SJCRH30 (cell line): ENCODE results near the gene YTHDF1. TPM values are rescaled to one million over a fixed set of nuclear protein-coding genes. Genes with fewer than 3 reads are reported as not detected.

Experiments
- DNase-seq, 2 experiments: peaks; one replicate each; pipeline ENCODE4 v3.0.0-alpha.2; 2015 to 2020
- H3K27ac ChIP-seq: fragments of 250-450 bp; sonication (Bioruptor Pico); 2 replicates; pipeline ENCODE4 v1.5.1; 2020; ENCODE audit warnings: mild to moderate bottlenecking, moderate library complexity
- H3K27me3 ChIP-seq: fragments of 250-450 bp; sonication (Bioruptor Pico); 2 replicates; pipeline ENCODE4 v1.5.1; 2020; ENCODE audit warnings: mild to moderate bottlenecking, moderate library complexity
- H3K36me3 ChIP-seq: fragments of 250-450 bp; sonication (Bioruptor Pico); 2 replicates; pipeline ENCODE4 v1.5.1; 2020; ENCODE audit warnings: mild to moderate bottlenecking, moderate library complexity
- H3K4me1 ChIP-seq: fragments of 250-450 bp; sonication (Bioruptor Pico); 2 replicates; pipeline ENCODE4 v1.5.1; 2020; ENCODE audit warnings: mild to moderate bottlenecking, moderate library complexity
- H3K4me3 ChIP-seq: fragments of 250-450 bp; sonication (Bioruptor Pico); 2 replicates; pipeline ENCODE4 v1.5.1; 2020; ENCODE audit warnings: mild to moderate bottlenecking, moderate library complexity
- H3K9me3 ChIP-seq: fragments of 250-450 bp; sonication (Bioruptor Pico); replicated peaks from 2 replicates; pipeline ENCODE4 v1.5.1; 2020; ENCODE audit warnings: mild to moderate bottlenecking, moderate library complexity
- total RNA-seq: library from RNA; depleted of rRNA; stranded (reverse); fragments of >200 nt; shearing (Covaris generic); gene quantifications from 2 replicates; pipeline ENCODE4 v1.2.3, GENCODE V29; 2014

Gene YTHDF1
- total RNA-seq, 1 experiment from 2014 or later: 84.4 TPM

- Histone ChIP-seq H3K27ac (peak overlapping the region; percentile 26; the same call in 1 of the 2 replicates), H3K36me3 (peaks cover 46% of the 10 kb centered on the region), H3K4me1 (peaks cover 21% of the 10 kb centered on the region), H3K27me3 (peaks cover 6% of the 10 kb centered on the region), H3K4me3 (peak overlapping the region; percentile 94), H3K9me3 (no peaks in the 10 kb centered on the region)
- peak; percentile 83 to 85 for DNase-seq
Measured at GRCh38 chr20:63215101-63216040, 560 bp downstream of the YTHDF1 start.

GRCh38 chr20:63214514-63214913 lies 1.4 kb downstream of the YTHDF1 start:
- DNase-seq: no peak
- Histone ChIP-seq H3K4me3 (peak overlapping the region; percentile 94), H3K36me3 (peaks cover 55% of the 10 kb centered on the region)

GRCh38 chr20:63212792-63213191 lies 3.1 kb downstream of the YTHDF1 start:
- no peak overlapping the region for H3K4me3 ChIP-seq
- no peak for DNase-seq
- no peaks in the 10 kb centered on the region for H3K9me3 ChIP-seq
- H3K27me3 ChIP-seq: no peaks in the 10 kb centered on the region
- H3K36me3 ChIP-seq: peaks cover 72% of the 10 kb centered on the region
- no peak overlapping the region for H3K27ac ChIP-seq
- H3K4me1 ChIP-seq: peaks cover 21% of the 10 kb centered on the region

More at GRCh38 chr20:63214514-63214913, 1.4 kb downstream of the YTHDF1 start:
- peaks cover 6% of the 10 kb centered on the region for H3K27me3 ChIP-seq
- peaks cover 21% of the 10 kb centered on the region for H3K4me1 ChIP-seq
- H3K9me3 ChIP-seq: no peaks in the 10 kb centered on the region
- H3K27ac ChIP-seq: no peak overlapping the region

- DNase-seq: no peak
- Histone ChIP-seq H3K36me3 (peaks cover 76% of the 10 kb centered on the region), H3K27ac (no peak overlapping the region), H3K9me3 (no peaks in the 10 kb centered on the region), H3K4me3 (no peak overlapping the region), H3K27me3 (no peaks in the 10 kb centered on the region), H3K4me1 (peaks cover 21% of the 10 kb centered on the region)
Measured at GRCh38 chr20:63212393-63212730, 3.6 kb downstream of the YTHDF1 start.

GRCh38 chr20:63210011-63210605 lies 5.8 kb downstream of the YTHDF1 start:
- Histone ChIP-seq H3K36me3 (peaks cover 99% of the 10 kb centered on the region), H3K4me1 (peaks cover 15% of the 10 kb centered on the region), H3K4me3 (no peak overlapping the region), H3K27me3 (no peaks in the 10 kb centered on the region), H3K27ac (no peak overlapping the region), H3K9me3 (no peaks in the 10 kb centered on the region)
- DNase-seq: no peak

GRCh38 chr20:63208346-63208909 lies 7.5 kb downstream of the YTHDF1 start:
- H3K27ac ChIP-seq: no peak overlapping the region
- H3K36me3 ChIP-seq: peaks cover 100% of the 10 kb centered on the region
- DNase-seq: no peak
- no peaks in the 10 kb centered on the region for H3K27me3 ChIP-seq
- no peak overlapping the region for H3K4me3 ChIP-seq
- H3K4me1 ChIP-seq: no peaks in the 10 kb centered on the region
- no peaks in the 10 kb centered on the region for H3K9me3 ChIP-seq

GRCh38 chr20:63206878-63207277 lies 9.1 kb downstream of the YTHDF1 start:
- peaks cover 100% of the 10 kb centered on the region for H3K36me3 ChIP-seq

GRCh38 chr20:63205896-63206295 lies 10.0 kb downstream of the YTHDF1 start:
- Histone ChIP-seq H3K36me3 (peaks cover 100% of the 10 kb centered on the region), H3K4me3 (no peak overlapping the region), H3K4me1 (no peaks in the 10 kb centered on the region), H3K9me3 (no peaks in the 10 kb centered on the region), H3K27me3 (no peaks in the 10 kb centered on the region), H3K27ac (no peak overlapping the region)
- no peak for DNase-seq

More at GRCh38 chr20:63206878-63207277, 9.1 kb downstream of the YTHDF1 start:
- Histone ChIP-seq H3K4me3 (no peak overlapping the region), H3K9me3 (no peaks in the 10 kb centered on the region), H3K27ac (no peak overlapping the region), H3K27me3 (no peaks in the 10 kb centered on the region), H3K4me1 (no peaks in the 10 kb centered on the region)
- no peak for DNase-seq

- Histone ChIP-seq H3K27me3 (no peaks in the 10 kb centered on the region), H3K4me1 (no peaks in the 10 kb centered on the region), H3K27ac (no peak overlapping the region), H3K36me3 (peaks cover 99% of the 10 kb centered on the region), H3K4me3 (no peak overlapping the region), H3K9me3 (no peaks in the 10 kb centered on the region)
- DNase-seq: no peak
Measured at GRCh38 chr20:63204362-63204761, 11.6 kb downstream of the YTHDF1 start.

- H3K4me3 ChIP-seq: no peak overlapping the region
- peaks cover 98% of the 10 kb centered on the region for H3K36me3 ChIP-seq
- no peaks in the 10 kb centered on the region for H3K27me3 ChIP-seq
- no peak for DNase-seq
- peaks cover 3% of the 10 kb centered on the region for H3K4me1 ChIP-seq
- no peak overlapping the region for H3K27ac ChIP-seq
- H3K9me3 ChIP-seq: no peaks in the 10 kb centered on the region
Measured at GRCh38 chr20:63202811-63203526, 13.0 kb downstream of the YTHDF1 start.

- Histone ChIP-seq H3K27me3 (no peaks in the 10 kb centered on the region), H3K4me3 (no peak overlapping the region), H3K9me3 (no peaks in the 10 kb centered on the region), H3K4me1 (peaks cover 10% of the 10 kb centered on the region), H3K36me3 (peaks cover 95% of the 10 kb centered on the region), H3K27ac (no peak overlapping the region)
- DNase-seq: no peak
Measured at GRCh38 chr20:63202021-63202420, 13.9 kb downstream of the YTHDF1 start.

GRCh38 chr20:63198606-63199005 lies 17.3 kb downstream of the YTHDF1 start:
- H3K27ac ChIP-seq: no peak overlapping the region
- H3K4me1 ChIP-seq: peaks cover 11% of the 10 kb centered on the region
- H3K27me3 ChIP-seq: no peaks in the 10 kb centered on the region
- H3K9me3 ChIP-seq: no peaks in the 10 kb centered on the region
- no peak for DNase-seq
- peaks cover 81% of the 10 kb centered on the region for H3K36me3 ChIP-seq
- no peak overlapping the region for H3K4me3 ChIP-seq

- Histone ChIP-seq H3K27ac (no peak overlapping the region), H3K4me1 (peaks cover 11% of the 10 kb centered on the region), H3K4me3 (no peak overlapping the region), H3K27me3 (no peaks in the 10 kb centered on the region), H3K9me3 (no peaks in the 10 kb centered on the region), H3K36me3 (peaks cover 64% of the 10 kb centered on the region)
- peak in 1 of 2 experiments; percentile 61 for DNase-seq
Measured at GRCh38 chr20:63196768-63197470, 19.0 kb downstream of the YTHDF1 start.

- H3K9me3 ChIP-seq: no peaks in the 10 kb centered on the region
- H3K27me3 ChIP-seq: no peaks in the 10 kb centered on the region
- no peak for DNase-seq
- H3K4me3 ChIP-seq: no peak overlapping the region
- H3K27ac ChIP-seq: no peak overlapping the region
- H3K4me1 ChIP-seq: peaks cover 11% of the 10 kb centered on the region
- peaks cover 44% of the 10 kb centered on the region for H3K36me3 ChIP-seq
Measured at GRCh38 chr20:63194797-63195173, 21.1 kb downstream of the YTHDF1 start.
